Stimulated activated CD4-positive, alpha-beta T cell treated with anti-CD3 and anti-CD28 coated beads, Interleukin-12 subunit alpha, Interleukin-12 subunit beta, amount 100 ng/mL, for 48 hours (primary cell): Measurements from ENCODE around the gene LRIT1.
"Not testable (repeated sequence)": the region's sequence is repeated elsewhere in the genome, so short reads cannot be mapped to it uniquely, and the experiment has no call there.

Experiments used
- DNase-seq, 3 donors: peaks; one replicate each; pipeline ENCODE4 v3.0.0-alpha.2; 2020; ENCODE audit warnings: low read depth in 2 of 3, low spot score in 1 of 3

Gene LRIT1, protein sequence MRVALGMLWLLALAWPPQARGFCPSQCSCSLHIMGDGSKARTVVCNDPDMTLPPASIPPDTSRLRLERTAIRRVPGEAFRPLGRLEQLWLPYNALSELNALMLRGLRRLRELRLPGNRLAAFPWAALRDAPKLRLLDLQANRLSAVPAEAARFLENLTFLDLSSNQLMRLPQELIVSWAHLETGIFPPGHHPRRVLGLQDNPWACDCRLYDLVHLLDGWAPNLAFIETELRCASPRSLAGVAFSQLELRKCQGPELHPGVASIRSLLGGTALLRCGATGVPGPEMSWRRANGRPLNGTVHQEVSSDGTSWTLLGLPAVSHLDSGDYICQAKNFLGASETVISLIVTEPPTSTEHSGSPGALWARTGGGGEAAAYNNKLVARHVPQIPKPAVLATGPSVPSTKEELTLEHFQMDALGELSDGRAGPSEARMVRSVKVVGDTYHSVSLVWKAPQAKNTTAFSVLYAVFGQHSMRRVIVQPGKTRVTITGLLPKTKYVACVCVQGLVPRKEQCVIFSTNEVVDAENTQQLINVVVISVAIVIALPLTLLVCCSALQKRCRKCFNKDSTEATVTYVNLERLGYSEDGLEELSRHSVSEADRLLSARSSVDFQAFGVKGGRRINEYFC

DNA sequence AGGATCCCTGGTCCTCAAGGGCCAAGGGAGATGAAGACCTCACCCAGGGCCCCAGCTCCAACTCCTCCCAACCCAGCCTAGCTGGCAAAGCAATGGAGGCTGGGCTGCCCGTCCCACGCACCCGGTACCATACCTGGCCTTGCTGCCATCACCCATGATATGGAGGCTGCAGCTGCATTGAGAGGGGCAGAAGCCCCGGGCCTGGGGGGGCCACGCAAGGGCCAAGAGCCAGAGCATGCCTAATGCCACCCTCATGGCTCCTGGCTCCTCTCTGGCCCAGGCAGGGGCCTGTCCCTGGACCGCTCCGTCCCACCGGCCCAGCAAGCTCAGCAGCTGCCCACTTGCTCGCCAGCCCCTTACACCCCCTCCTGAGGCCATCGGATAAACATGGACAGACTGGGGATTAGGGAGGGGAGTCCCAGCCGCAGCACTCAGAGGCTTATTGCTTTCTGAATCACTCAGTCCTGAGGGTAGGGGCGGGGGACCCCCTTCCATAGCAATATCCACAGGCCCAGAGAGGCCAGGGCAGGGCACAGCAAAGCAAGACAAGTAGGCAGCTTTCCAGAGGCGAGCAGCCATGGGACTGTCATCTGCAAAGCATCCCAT lies at the start of gene LRIT1:
LRIT1 (minus strand) TSS at position 362 of the 606 bp plus-strand sequence; CDS start at position 255, 107 bp downstream.
- DNase-seq, result no peak

DNA sequence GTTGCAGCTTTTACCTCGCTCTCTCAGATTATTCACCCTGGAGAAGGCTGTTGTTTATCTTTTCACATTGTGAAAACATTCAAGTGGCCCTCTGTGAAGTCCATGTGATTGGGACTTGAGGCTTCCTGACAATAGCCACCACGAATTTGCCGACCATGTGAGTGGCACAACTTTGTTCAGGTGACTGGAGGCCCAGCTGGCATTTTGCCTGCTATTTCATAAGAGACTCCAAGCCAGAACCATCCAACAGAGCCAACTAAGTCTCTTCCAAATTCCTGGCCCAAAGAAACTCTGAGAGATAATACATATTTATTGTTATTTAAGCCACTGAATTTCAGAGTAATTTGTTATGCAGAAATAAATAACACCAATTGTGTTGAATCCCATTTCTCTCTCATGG lies 48.9 kb upstream of the LRIT1 start:
- DNase-seq, result no peak

DNA sequence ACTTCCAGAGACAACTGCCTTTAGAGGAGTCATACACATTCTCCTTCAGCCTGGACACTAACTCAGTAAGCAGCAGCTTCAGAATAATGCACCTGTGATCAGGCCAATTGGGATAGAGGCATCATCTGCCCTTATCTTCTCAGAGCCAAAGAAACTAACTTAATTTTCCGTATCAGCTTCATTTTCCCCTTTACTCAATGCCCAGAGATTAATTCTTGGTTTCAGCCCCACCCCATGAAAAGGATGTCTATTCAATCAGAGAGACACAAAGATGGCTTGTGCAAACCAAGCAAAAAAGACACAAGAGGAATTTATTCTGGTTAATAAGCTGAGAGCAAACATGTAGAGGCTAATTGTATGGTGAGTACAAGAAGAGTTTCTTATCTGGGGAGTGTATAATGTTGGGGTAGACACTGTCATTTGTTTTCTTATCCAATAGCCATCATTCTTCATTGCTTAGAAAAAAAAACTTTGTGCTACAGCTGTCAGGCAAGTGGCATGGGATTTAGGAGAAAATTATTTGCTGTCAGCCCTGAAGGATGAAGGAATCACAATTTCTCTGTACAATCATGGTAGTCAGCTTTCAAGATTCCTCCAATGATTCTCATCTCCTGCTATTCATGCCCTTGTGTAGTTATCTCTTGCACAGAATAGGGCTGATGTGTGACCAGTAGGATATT lies 48.3 kb upstream of the LRIT1 start:
- DNase-seq, result no peak

DNA sequence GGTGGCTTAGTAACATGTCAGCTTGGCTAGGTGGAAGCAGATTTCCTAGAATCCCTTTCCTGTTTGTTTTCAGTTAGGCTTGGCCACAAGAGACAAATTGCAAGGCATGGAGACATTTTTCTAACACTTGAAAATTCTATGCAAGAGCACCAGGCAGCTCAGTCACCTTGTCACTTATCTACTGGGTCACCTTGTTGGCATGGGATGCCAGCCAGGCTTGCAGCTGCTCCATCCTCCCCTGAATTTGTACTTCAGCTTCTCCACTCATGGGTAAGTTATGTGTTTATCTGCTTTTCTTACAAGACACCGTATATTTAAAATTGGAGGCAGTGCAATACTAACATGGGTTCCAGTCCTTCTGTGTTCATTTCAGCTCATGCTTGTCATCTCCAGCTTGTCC lies 46.8 kb upstream of the LRIT1 start:
- DNase-seq, result no peak

DNA sequence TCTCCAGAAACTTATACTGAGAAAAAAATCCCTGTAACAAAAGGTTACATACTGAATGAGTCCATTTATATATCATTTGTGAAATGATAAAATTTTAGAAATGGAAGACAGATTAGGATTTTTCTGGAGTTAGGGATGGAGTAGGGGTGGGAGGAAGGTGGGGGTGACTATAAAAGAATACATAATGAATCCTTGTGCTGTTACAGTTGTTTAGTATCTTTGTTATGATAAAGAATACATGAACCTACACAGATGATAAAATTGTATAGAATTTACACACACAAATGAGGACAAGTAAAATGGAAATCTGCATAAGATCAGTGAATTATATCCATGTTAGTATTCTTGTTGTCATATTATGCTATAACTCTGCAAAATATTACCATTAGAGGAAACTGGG lies 45.3 kb upstream of the LRIT1 start:
- DNase-seq, result no peak

DNA sequence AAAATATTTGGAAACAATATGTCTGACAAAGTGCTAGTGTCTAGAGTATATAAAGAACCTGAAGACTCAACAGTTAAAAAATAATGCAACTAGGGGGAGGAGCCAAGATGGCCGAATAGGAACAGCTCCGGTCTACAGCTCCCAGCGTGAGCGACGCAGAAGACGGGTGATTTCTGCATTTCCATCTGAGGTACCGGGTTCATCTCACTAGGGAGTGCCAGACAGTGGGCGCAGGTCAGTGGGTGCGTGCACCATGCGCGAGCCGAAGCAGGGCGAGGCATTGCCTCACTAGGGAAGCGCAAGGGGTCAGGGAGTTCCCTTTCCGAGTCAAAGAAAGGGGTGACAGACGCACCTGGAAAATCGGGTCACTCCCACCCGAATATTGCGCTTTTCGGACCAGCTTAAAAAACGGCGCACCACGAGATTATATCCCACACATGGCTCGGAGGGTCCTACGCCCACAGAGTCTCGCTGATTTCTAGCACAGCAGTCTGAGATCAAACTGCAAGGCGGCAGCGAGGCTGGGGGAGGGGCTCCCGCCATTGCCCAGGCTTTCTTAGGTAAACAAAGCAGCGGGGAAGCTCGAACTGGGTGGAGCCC lies 38.6 kb upstream of the LRIT1 start:
- DNase-seq, result not testable (repeated sequence)

DNA sequence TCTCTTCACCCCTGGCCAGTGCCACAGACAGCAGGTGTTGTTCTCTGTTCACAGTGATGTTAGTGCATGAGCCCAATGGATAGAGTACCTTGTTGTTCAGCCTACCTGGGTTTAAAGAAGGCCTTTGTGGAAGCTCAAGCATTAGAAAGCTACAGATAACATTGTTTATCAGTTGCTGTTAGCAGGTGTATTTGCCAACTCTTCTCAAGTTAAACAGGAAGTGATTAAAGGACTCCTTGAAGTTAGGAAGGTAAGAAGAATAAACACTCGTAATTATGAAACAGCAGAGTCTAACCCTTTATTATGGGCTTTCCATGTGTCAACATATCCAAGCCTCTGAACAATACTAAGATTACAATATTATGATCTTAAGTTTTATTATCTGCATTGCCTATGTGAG lies 29.4 kb upstream of the LRIT1 start:
- DNase-seq, result no peak

DNA sequence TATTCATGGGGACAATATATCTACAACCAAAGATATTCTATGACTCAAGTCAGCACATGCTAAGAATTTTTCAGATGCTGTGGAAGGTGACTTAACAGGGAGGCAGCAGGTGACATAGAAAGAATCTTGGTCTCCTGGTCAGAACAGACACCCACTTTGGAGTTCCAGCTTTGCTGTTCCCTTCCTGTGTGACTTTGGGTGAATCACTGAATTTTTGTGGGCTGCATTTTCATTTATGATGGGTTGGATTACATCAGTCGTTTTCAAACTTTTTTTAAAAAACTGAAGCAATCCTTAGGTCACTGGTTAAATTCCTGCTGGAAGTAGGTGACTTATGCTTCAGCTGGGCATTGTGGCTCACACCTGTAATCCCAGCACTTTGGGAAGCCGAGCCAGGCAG lies 28.4 kb upstream of the LRIT1 start:
- no peak for DNase-seq

DNA sequence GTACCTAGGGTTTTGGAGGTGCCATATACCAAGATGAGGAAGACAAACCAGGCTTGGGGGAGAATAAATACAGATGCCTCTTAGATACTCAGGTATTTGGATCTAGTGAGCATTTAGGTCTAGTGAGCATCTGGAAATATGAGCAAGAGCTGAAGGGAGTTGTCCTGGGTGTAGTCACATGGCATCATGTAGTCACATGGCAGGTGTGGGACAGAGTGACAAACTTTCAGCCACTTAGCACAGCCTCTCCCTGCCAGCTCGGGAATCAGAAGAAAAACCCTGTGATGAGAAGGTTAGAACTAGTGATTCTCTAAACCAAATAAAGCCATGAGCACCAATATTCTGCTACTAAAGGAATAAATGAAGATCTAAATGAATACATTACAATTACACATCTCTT lies 27.8 kb upstream of the LRIT1 start:
- no peak for DNase-seq

DNA sequence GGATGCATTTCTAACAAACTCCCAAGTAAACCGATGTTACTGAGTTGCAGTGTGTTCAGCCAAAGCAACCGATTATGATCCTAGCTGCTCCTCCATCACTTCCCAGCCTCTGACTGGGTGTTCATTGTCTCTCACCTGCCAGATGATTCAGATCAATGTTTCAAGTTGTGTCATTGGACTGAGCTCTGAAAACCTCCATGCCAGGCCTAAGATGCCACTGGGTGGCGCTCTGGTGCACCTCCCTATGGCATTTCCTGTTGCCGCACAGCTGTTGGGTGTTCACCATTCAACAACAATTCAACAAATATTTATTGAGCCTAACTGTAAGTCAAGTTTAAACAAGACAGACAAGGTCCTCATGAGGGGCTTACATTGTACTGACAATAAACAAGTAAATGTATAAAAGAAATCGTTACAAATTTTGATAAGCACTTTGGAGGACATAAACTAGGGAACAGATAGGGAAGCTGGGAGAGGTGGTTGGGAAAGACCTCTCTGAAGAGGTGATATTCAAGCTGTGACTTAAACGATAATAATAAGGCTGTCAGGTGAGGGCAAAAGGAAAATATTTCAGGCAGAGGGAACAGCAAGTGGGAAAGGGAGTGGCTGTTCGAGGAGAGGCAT lies 26.3 kb upstream of the LRIT1 start:
- DNase-seq, result peak; percentile 77 to 89 (median 83)

DNA sequence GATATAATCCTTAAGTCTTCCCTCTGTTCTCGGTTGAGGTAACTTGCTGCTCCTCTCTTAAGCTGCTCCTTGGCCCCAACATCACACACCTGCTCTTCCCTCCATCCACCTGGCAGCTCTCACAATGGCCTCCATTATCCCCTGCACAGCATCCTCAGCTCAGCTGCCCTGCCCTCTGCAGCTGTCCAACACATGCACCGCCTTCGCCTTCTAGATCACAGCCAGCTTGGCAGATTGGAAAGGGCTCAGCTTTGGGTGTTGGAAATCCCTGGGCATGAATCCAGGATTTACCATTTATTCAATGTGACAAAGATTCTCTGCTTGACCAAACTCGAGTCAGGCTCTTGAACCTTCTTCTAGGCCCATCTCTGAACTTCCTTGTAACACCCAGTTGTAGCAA lies 24.1 kb upstream of the LRIT1 start:
- no peak for DNase-seq

DNA sequence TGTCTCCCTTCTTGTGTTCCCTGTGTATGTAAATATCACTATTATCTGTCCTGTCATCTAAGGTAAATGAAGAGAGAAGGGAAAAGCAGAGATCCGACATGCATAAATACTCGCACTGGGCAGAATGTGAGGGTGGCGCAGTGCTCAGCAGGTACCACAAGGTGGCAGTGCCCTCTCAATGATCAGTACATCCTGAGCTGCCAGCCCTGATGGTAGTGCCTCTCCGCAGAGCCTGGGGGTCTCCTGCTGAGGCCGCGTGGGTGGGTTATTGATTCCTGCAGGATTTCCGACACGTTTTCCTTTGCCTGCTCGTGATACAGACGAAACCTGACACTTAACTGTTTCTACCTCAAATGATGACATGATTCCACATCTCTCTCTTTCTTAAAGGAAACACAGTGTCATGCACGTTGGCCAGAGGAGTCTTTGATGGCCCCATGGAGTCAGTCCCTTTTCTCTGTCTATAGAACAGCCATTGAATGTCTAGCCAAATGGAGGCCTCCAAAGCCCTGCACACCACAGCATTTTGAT lies 23.3 kb upstream of the LRIT1 start:
- peak; percentile 41 to 72 (median 60) for DNase-seq

DNA sequence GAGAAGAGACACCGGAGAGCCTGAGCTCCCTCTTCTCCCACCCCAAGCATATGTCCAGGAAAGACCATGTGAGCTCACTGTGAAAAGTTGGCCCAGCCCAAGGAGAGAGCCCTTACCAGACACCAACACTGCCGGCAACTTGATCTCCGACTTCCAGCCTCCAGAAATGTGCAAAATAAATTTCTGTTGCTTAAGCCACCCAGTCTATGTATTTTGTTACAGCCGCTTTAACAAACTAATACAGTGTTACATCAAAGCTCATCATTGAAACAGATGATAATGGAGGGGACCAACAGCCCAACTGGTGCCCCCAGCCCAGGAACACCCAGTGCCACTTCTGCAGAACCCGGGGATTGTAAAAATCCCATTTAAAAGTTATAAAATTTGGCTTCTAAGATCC lies 22.4 kb upstream of the LRIT1 start:
- DNase-seq, result no peak

DNA sequence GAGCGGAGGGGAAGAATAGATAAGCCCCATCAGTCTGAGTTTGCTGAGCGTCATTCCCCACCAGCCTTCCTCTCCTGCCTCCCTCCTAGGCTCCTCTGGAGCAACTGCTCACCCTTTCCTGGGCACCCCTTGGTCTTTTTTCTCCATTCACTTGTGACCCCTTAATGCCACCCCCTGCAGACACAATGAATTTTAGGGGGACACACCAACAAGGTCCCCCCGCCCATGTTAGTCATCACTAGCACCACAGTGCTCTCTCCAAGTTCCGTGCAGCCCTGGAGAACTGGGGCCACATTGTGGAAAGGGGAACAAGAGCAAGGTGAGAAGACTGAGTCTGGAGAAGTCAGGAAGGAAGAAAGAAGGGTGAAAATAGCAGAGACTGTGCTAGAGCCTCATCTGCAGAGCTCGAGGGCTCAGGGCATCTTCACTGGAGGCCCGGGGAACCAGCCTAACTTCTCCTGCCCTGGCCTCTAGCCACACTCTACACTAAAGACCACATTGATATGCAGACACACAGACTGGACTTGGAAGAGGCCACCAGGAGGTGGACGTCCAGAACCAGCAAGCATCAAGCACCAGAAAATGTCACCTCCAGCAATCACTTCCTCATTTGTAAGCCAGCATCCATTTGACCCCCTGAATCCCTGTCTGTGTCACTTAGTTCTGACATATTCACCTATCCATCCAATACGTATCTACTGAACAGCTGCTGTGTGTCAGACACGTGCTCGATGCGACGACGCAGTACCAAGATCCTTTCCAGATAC lies 21.0 kb upstream of the LRIT1 start:
- DNase-seq, result no peak

DNA sequence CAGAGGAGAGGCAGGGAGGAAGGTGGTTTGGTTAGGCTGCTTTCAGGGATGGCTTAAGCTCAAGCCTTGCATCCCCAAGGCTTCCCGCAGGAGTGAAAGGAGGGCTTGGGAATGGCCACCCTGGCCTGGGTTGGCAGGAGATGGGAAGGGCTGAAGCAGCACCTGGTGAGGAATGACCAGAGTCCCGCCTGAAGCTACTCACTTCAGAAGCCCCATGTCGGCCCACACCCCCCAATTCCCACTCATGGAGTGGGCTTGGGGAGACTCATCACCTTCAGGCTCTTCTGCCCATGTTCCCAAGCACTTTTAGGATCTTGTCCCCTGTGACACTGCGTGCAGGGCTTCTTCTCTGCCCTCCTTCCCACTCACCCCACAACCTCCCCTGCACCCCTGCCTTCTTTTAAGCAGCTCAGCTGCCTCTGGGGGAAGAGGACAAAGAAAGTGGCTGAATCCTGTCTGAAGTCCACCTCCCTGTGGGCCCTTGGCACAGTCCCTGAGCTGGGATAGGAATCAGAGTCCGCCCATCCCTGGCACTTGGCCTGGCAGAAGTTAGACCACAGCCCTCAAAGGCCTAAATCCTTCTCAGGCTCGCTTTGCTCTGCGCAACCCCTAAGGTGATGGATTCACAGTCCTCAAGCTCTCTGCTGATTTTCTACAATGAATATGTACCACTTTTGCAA lies 20.0 kb upstream of the LRIT1 start:
- DNase-seq, result no peak

DNA sequence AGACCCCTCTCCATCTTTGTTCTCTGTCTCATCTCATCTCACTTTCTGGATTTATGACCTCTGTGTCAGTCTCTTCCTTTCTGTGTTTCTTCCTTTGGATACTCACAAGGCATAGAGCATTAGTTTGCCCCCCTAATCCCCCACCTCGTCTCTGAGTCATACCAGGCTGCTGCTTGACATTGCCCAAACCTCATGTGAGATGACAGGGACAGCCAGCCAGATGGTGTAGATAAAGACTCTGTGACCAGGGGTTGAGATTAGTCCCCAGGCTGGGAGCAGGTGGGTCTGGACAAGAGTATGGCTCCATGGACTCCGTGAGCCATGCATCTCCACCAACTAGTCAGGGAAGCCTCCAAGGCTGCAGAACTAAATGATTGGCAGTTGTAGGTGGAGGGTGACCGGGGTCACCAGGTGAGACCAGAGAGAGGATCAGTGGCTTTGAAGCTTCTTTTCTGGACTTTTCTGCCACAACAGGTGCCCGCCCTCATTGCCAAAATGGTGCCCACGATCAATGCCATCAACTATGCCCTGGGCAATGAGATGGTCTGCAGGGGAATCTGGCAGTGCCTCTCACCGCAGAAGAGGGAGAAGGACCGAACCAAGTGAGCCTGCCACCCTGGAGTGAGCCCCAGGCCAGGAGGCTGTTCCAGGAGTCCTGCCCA lies 16.8 kb upstream of the LRIT1 start:
- no peak for DNase-seq

DNA sequence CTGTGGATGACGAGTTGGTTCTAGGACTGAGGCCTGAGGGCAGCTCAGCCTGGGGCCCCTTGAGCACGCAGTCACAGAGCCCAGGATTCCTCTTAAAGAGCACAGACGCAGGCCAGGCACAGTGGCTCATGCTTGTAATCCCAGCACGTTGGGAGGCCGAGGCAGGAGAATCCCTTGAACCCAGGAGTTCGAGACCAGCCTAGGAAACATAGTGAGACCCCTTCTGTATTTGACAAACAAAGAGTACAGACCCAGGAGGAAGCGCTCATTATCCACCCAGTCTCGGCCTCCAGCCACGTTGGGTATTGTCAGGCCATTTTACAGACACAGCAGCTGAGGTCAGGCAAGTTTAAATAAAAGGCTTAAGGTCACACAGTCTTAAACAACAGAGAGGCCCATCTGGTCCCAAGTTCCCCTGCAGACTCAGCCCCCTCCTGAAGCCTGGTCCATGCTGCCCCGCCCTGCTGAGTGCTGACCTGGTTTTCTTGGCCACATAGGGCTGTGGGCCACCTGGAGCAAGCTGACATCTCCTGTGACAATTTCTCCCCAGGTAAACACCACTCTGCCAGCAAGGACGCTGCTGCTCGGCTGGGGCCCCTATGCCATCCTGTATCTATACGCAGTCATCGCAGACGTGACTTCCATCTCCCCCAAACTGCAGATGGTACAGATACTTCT lies 16.1 kb upstream of the LRIT1 start:
- DNase-seq, result no peak
